OCI-LY3 (cell line): ENCODE results near the gene PTPRT.

Source experiments
- H2AFZ ChIP-seq: fragments of 200-600, 300-600 bp; shearing (Covaris generic); 2 replicates; pipeline ENCODE4 v1.6.0; 2014; ENCODE audit warnings: antibody characterized with exemption, low read depth, low read length
- H3K27ac ChIP-seq: fragments of 200-600, 300-600 bp; sonication (generic); 2 replicates; pipeline ENCODE4 v1.5.1; 2014; ENCODE audit warnings: mild to moderate bottlenecking, low read length, moderate library complexity, mixed read lengths
- H3K27me3 ChIP-seq: fragments of 200-600, 300-600 bp; sonication (generic); 2 replicates; pipeline ENCODE4 v1.6.1; 2014; ENCODE audit warnings: low read depth, low read length, mixed read lengths
- H3K36me3 ChIP-seq: fragments of 200-600, 300-600 bp; sonication (generic); replicated peaks from 2 replicates; pipeline ENCODE3; 2014; ENCODE audit warnings: low read depth, low read length, mixed read lengths
- H3K4me1 ChIP-seq: fragments of 300-600, 200-600 bp; sonication (generic); 2 replicates; pipeline ENCODE4 v1.6.1; 2014; ENCODE audit warnings: low read length, mixed read lengths
- H3K4me2 ChIP-seq: fragments of 200-600, 300-600 bp; sonication (generic); 2 replicates; pipeline ENCODE4 v1.6.1; 2014; ENCODE audit warnings: low read length, mixed read lengths
- H3K4me3 ChIP-seq: fragments of 300-600, 200-600 bp; sonication (generic); 2 replicates; pipeline ENCODE4 v1.5.1; 2014; ENCODE audit warnings: antibody characterized with exemption, mild to moderate bottlenecking, low read length, moderate library complexity
- H3K79me2 ChIP-seq: fragments of 300-600, 200-600 bp; shearing (Covaris generic); 2 replicates; pipeline ENCODE4 v1.6.1; 2014; ENCODE audit warnings: mild to moderate bottlenecking, low read length, mixed read lengths
- H3K9ac ChIP-seq: fragments of 300-600, 200-600 bp; shearing (Covaris generic); 2 replicates; pipeline ENCODE4 v1.6.0; 2014; ENCODE audit warnings: mild to moderate bottlenecking, low read length, moderate library complexity
- H3K9me3 ChIP-seq: fragments of 200-600, 300-600 bp; shearing (Covaris generic); 2 replicates; pipeline ENCODE4 v1.6.1; 2014; ENCODE audit warnings: low read length, mixed read lengths; ENCODE audit not compliant: insufficient read depth
- H4K20me1 ChIP-seq: fragments of 200-600, 300-600 bp; sonication (generic); 2 replicates; pipeline ENCODE4 v1.6.1; 2016; ENCODE audit warnings: low read length, mixed read lengths; ENCODE audit not compliant: insufficient read depth
- CTCF ChIP-seq: fragments of 200-600, 300-600 bp; sonication (generic); IDR thresholded peaks from 2 replicates; pipeline ENCODE4 v1.5.1; 2014; ENCODE audit warnings: antibody characterized with exemption, low read length, low read depth
- EZH2phosphoT487 ChIP-seq: fragments of 200-600 bp; shearing (Covaris generic); IDR thresholded peaks from 2 replicates; pipeline ENCODE4 v1.6.1; 2018; ENCODE audit warnings: antibody characterized with exemption, mixed run types, low read depth

PTPRT gene

GRCh38 chr20:42650191-42650746 is 539.4 kb downstream of the PTPRT start:
- H3K9me3 ChIP-seq: no peaks in the 10 kb centered on the region

DNA sequence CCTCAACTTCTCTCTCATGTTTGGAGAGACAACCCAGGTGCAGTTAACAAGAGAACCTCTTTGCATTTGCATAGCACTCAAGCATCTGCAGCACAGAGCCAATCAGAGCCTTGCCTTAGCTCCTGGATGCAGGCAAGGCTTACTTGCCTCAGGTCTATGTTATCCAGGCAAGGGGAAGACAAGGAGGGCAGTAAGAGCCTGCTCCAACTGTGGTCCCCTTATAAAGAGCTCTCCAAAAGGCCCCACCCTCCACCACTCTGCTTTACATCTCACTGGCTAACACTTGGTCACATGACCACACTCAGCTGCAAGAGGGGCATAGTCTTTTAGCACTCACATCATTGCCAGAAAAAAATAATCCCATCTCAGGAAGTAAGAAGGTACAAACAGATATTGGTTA is 540.0 kb downstream of the PTPRT start:
- H3K27me3 ChIP-seq: no peaks in the 10 kb centered on the region
- H4K20me1 ChIP-seq: no peaks in the 10 kb centered on the region
- H3K4me2 ChIP-seq: no peak overlapping the region
- no peak overlapping the region for H3K9ac ChIP-seq
- H3K27ac ChIP-seq: no peak overlapping the region
- no peak overlapping the region for H3K4me3 ChIP-seq
- H2AFZ ChIP-seq: no peak overlapping the region
- no peaks in the 10 kb centered on the region for H3K36me3 ChIP-seq
- H3K4me1 ChIP-seq: no peaks in the 10 kb centered on the region
- TF ChIP-seq EZH2phosphoT487 (no peak), CTCF (no peak)
- H3K9me3 ChIP-seq: no peaks in the 10 kb centered on the region
- no peaks in the 10 kb centered on the region for H3K79me2 ChIP-seq

More at GRCh38 chr20:42650191-42650746, 539.4 kb downstream of the PTPRT start:
- Histone ChIP-seq H3K79me2 (no peaks in the 10 kb centered on the region), H3K4me2 (no peak overlapping the region), H3K4me1 (no peaks in the 10 kb centered on the region), H2AFZ (no peak overlapping the region), H3K27me3 (no peaks in the 10 kb centered on the region), H3K4me3 (no peak overlapping the region), H3K27ac (no peak overlapping the region), H4K20me1 (no peaks in the 10 kb centered on the region), H3K9ac (no peak overlapping the region), H3K36me3 (no peaks in the 10 kb centered on the region)
- no peak for TF ChIP-seq EZH2phosphoT487
- no peak for TF ChIP-seq CTCF

GRCh38 chr20:42646250-42646649 is 543.5 kb downstream of the PTPRT start:
- no peaks in the 10 kb centered on the region for H4K20me1 ChIP-seq
- no peaks in the 10 kb centered on the region for H3K9me3 ChIP-seq

DNA sequence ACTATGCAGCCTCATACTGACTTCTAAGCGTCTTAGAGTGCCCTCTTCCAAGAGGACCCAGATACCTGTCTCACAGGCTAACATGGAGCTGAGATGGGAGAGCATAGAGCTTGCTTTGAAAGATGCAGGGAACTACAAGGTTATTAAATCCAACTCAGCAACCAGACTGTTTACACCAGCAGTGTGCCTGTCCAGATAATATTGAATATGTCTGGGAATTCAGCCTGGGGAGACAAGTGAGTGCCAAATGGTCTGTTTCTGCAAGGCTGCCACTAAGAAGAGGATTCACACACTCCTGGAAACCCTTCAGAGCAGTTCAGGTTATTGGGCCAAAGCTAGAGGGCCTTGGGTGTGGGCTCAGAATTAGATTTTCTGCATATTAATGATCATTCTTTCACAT is 547.8 kb downstream of the PTPRT start:
- Histone ChIP-seq H3K9ac (no peak overlapping the region), H3K27me3 (no peaks in the 10 kb centered on the region), H3K4me2 (no peak overlapping the region), H2AFZ (no peak overlapping the region), H3K9me3 (peaks cover 4% of the 10 kb centered on the region; the same call in 1 of the 2 replicates), H4K20me1 (no peaks in the 10 kb centered on the region), H3K36me3 (no peaks in the 10 kb centered on the region), H3K27ac (no peak overlapping the region), H3K79me2 (no peaks in the 10 kb centered on the region), H3K4me1 (no peaks in the 10 kb centered on the region), H3K4me3 (no peak overlapping the region)
- TF ChIP-seq CTCF (no peak), EZH2phosphoT487 (no peak)

More at GRCh38 chr20:42646250-42646649, 543.5 kb downstream of the PTPRT start:
- H3K4me2 ChIP-seq: no peak overlapping the region
- no peak overlapping the region for H3K27ac ChIP-seq
- no peaks in the 10 kb centered on the region for H3K27me3 ChIP-seq
- H3K4me3 ChIP-seq: no peak overlapping the region
- H3K9ac ChIP-seq: no peak overlapping the region
- no peaks in the 10 kb centered on the region for H3K4me1 ChIP-seq
- H2AFZ ChIP-seq: no peak overlapping the region
- no peak for TF ChIP-seq EZH2phosphoT487
- TF ChIP-seq CTCF: no peak
- no peaks in the 10 kb centered on the region for H3K36me3 ChIP-seq
- H3K79me2 ChIP-seq: no peaks in the 10 kb centered on the region
